Peyer's patch (tissue), 4 donors: ENCODE measurements around the gene NBDY. TPM values are rescaled to one million over a fixed set of nuclear protein-coding genes. Genes with fewer than 3 reads are reported as not detected.

Source experiments
- DNase-seq, 3 donors: peaks; one replicate each; pipeline ENCODE4 v3.0.0-alpha.2; 2017 to 2019
- H3K27ac ChIP-seq, 4 donors: fragments of 200-600 bp; sonication (generic); one replicate each; pipeline ENCODE4 v1.5.1; 2016 to 2019
- H3K27me3 ChIP-seq, 2 donors: fragments of 200-600 bp; sonication (generic); one replicate each; pipeline ENCODE4 v1.5.1; 2019
- H3K36me3 ChIP-seq, 3 donors: fragments of 200-600 bp; sonication (generic); one replicate each; pipeline ENCODE4 v1.5.1; 2016 to 2019
- H3K4me1 ChIP-seq, 4 donors: fragments of 200-600 bp; sonication (generic); one replicate each; pipeline ENCODE4 v1.5.1; 2016 to 2019
- H3K4me3 ChIP-seq, 4 donors: fragments of 200-600 bp; sonication (generic); 1 replicate in 3 of 4; 2 replicates in 1 of 4; pipeline ENCODE4 v1.5.1; 2016 to 2019; ENCODE audit warnings: mild to moderate bottlenecking in 1 of 4
- H3K9me3 ChIP-seq, 4 donors: fragments of 200-600 bp; sonication (generic); one replicate each; pipeline ENCODE4 v1.5.1; 2016 to 2019; ENCODE audit warnings: mild to moderate bottlenecking in 1 of 4
- POLR2A ChIP-seq, 2 donors: fragments of 450-650 bp; IDR thresholded peaks; one replicate each; pipeline ENCODE4 v1.5.1; 2017; ENCODE audit warnings: antibody characterized with exemption in 2 of 2, mild to moderate bottlenecking in 2 of 2, moderate library complexity in 2 of 2
- total RNA-seq, 4 donors: library from RNA; depleted of rRNA; stranded (reverse); fragments of >200 nt; gene quantifications; one replicate each; pipeline ENCODE4 v1.1.0, GENCODE V29; 2016
- TF ChIP-seq, protein P1 (sequence below), 6 experiments: fragments of 450-650 bp in 4 of 6; fragments of 200-600 bp in 2 of 6; sonication (generic) in 1 of 6; IDR thresholded peaks; one replicate each; pipeline ENCODE4 v1.5.1; 2017 to 2019; ENCODE audit warnings: antibody characterized with exemption in 6 of 6, mild to moderate bottlenecking in 3 of 6, moderate library complexity in 1 of 6

The NBDY gene
- total RNA-seq, 4 donors from 2014 or later, result 9.1 to 14.0 (median 12.7) TPM

DNA sequence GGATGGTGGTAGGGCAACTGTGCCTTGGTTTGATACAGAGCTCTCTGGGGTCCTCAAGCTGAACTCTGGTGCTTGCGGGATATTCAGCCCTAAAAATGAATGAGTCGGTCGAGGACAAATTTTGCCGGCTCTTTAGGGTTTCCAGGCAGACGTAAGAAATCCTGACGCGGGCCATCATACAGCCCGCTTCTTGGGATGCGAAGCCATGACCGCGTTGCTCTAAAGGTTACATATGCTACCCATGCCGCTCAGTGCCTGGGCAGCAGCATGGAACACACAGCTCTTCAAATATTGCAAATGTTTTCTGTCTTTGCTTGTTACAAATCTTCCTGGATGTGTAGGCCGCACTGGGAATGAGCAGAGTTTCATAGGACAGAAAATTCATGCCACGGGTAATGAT is 55.6 kb downstream of the NBDY start:
- Histone ChIP-seq H3K4me3 (no peak overlapping the region), H3K9me3 (no peaks in the 10 kb centered on the region), H3K27ac (no peak overlapping the region), H3K27me3 (no peaks in the 10 kb centered on the region), H3K4me1 (no peaks in the 10 kb centered on the region), H3K36me3 (no peaks in the 10 kb centered on the region)
- TF ChIP-seq POLR2A (IDR thresholded peaks at IDR 0.05), result no peak
- TF ChIP-seq, protein P1, sequence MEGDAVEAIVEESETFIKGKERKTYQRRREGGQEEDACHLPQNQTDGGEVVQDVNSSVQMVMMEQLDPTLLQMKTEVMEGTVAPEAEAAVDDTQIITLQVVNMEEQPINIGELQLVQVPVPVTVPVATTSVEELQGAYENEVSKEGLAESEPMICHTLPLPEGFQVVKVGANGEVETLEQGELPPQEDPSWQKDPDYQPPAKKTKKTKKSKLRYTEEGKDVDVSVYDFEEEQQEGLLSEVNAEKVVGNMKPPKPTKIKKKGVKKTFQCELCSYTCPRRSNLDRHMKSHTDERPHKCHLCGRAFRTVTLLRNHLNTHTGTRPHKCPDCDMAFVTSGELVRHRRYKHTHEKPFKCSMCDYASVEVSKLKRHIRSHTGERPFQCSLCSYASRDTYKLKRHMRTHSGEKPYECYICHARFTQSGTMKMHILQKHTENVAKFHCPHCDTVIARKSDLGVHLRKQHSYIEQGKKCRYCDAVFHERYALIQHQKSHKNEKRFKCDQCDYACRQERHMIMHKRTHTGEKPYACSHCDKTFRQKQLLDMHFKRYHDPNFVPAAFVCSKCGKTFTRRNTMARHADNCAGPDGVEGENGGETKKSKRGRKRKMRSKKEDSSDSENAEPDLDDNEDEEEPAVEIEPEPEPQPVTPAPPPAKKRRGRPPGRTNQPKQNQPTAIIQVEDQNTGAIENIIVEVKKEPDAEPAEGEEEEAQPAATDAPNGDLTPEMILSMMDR (IDR thresholded peaks at IDR 0.05), result no peak
- DNase-seq, result peak; percentile 5 to 34 (median 6)

DNA sequence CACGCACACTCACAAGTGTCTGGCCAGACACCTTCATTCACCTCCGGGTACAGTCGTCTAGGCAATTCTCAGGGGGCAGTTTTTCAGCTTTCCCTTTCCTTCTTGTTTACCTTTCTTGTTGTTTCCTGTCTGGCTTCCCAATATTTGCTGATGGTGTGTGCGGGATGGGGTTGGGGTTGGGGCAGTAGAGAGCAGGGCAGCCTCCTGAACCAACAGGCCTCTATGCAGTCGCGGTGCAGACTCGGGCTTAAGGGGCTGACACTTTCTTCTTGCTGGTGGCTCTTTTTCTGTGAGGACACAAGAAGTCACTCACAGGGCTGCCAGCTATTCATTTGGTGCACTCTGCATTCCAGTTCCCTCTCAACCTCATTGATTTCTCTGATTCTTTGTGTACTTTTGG is 56.4 kb downstream of the NBDY start:
- Histone ChIP-seq H3K4me1 (no peaks in the 10 kb centered on the region), H3K36me3 (no peaks in the 10 kb centered on the region), H3K27ac (no peak overlapping the region), H3K4me3 (no peak overlapping the region), H3K9me3 (no peaks in the 10 kb centered on the region), H3K27me3 (no peaks in the 10 kb centered on the region)
- TF ChIP-seq POLR2A (IDR thresholded peaks at IDR 0.05), result no peak
- peak; percentile 1 to 29 (median 8) for DNase-seq

DNA sequence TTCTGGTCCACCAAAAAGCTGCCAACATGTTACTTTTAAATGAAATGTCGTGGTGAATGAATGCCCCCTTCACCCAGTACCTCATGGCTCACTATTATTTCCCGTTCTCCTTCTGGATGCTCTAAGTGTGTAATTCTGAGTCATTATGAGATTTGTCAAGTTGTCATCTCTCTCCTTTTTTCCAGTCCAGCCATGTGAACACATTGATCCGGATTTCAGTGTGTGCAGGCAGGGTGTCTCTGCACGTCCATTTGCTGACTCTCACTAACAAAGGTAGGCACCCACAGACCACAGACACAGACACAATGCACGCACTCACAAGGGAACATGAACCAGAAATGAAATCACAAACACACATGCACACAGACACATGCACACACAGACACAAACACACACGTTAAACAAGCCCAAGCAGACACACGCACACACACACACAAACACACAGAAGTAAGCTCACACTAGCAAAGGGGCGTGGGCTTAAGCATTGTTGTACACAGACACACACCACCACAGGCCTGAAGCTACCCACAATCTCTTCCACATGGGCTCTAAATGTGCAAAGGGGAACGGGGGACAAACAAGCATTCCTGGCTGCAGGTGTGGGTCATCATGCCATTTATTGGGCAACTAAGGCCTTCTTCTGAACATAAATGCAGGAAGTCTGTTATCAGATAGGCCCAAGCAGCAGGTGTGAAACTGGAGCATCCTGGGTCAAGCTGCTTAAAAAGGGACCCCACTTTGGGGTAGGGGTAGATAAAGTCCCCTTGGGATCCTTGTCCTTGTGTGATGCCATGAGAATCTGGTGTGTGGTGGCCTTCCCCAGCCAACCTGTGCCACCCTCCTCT is 58.1 kb downstream of the NBDY start:
- Histone ChIP-seq H3K4me3 (no peak overlapping the region), H3K27me3 (no peaks in the 10 kb centered on the region), H3K9me3 (no peaks in the 10 kb centered on the region), H3K27ac (no peak overlapping the region), H3K36me3 (no peaks in the 10 kb centered on the region), H3K4me1 (no peaks in the 10 kb centered on the region)
- TF ChIP-seq, protein P1 (IDR thresholded peaks at IDR 0.05), result no peak
- TF ChIP-seq POLR2A (IDR thresholded peaks at IDR 0.05), result no peak
- peak in 2 of 3 donors; percentile 2 to 9 for DNase-seq

DNA sequence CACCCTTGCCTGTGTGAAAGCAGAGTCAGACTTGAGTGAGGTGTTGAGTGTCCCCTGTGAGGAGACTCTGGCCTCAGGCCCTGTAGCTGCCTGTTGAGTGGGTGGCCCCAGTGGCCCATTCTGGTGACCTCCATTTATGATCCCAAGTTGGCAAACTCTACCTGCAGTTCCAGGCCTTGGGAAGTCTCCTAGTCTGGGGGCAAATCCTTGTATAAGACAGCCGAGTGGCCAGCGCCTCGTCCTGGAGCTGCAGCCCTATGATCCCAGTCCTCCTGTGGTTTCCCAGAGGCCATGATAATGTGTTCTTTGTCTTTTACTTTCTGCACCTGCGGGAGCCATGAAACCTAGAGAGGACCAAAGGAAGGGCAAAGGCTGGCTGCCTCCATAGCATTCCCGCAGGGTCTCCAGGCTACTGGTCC is 58.7 kb downstream of the NBDY start:
- no peak for TF ChIP-seq POLR2A (IDR thresholded peaks at IDR 0.05)
- TF ChIP-seq, protein P1 (IDR thresholded peaks at IDR 0.05), result no peak
- Histone ChIP-seq H3K9me3 (no peaks in the 10 kb centered on the region), H3K27me3 (no peaks in the 10 kb centered on the region), H3K27ac (no peak overlapping the region), H3K36me3 (no peaks in the 10 kb centered on the region), H3K4me1 (no peaks in the 10 kb centered on the region), H3K4me3 (no peak overlapping the region)
- peak in 2 of 3 donors; percentile 8 to 29 for DNase-seq

DNA sequence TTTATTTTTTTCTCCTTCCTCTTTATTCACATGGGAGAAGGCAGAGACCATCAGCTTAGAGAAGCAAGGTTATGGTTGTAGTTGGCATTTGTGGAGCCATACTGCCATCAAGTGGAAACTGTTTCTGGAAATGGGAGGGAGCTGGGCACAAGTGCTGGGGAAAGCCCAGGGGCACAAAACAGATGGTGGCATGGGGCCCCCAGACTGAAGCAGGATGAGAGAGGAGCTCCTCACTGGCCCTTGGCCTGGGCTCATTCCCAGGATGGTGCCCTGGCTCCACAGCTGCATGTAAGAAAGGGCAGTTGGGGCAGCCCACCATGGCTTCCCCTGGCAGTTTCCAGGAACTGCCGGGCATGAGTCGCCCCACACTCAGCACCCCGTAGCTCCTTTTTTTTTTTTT is 59.2 kb downstream of the NBDY start:
- Histone ChIP-seq H3K36me3 (no peaks in the 10 kb centered on the region), H3K4me3 (peak overlapping the region in 1 of 4 donors; percentile 3), H3K27me3 (no peaks in the 10 kb centered on the region), H3K9me3 (no peaks in the 10 kb centered on the region), H3K4me1 (no peaks in the 10 kb centered on the region), H3K27ac (no peak overlapping the region)
- peak; percentile 0 to 36 (median 16) for DNase-seq
- TF ChIP-seq, protein P1 (IDR thresholded peaks at IDR 0.05), result peak in 1 of 6 experiments; percentile 4
- no peak for TF ChIP-seq POLR2A (IDR thresholded peaks at IDR 0.05)

DNA sequence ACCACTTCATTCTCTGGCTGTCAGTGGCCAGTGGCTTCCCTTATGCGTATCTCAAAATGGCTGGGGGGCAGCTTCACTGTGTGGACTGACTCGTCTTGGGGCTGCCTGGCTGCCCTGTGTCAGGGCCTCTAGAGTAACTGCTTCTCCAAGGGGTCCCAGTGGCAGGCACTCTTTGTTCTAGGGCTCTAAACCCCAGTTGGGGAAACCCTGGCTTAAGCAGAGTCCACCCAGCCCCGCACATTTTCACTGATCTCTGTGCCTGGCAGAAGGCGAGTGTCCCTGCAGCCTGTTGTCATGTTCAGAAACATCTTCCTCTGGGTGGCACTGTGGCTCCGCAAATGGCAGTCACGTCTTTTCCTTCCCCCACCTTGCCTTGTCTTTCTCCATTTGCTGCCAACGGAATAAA is 59.7 kb downstream of the NBDY start:
- Histone ChIP-seq H3K27me3 (no peaks in the 10 kb centered on the region), H3K27ac (no peak overlapping the region), H3K9me3 (no peaks in the 10 kb centered on the region), H3K4me1 (no peaks in the 10 kb centered on the region), H3K4me3 (peak overlapping the region in 1 of 4 donors; percentile 3), H3K36me3 (no peaks in the 10 kb centered on the region)
- TF ChIP-seq, protein P1 (IDR thresholded peaks at IDR 0.05), result peak in 2 of 6 experiments; percentile 24 to 48
- TF ChIP-seq POLR2A (IDR thresholded peaks at IDR 0.05), result no peak
- DNase-seq, result peak; percentile 38 to 64 (median 47)
